ENCODE data around the gene TJP3.

TJP3 gene

DNA sequence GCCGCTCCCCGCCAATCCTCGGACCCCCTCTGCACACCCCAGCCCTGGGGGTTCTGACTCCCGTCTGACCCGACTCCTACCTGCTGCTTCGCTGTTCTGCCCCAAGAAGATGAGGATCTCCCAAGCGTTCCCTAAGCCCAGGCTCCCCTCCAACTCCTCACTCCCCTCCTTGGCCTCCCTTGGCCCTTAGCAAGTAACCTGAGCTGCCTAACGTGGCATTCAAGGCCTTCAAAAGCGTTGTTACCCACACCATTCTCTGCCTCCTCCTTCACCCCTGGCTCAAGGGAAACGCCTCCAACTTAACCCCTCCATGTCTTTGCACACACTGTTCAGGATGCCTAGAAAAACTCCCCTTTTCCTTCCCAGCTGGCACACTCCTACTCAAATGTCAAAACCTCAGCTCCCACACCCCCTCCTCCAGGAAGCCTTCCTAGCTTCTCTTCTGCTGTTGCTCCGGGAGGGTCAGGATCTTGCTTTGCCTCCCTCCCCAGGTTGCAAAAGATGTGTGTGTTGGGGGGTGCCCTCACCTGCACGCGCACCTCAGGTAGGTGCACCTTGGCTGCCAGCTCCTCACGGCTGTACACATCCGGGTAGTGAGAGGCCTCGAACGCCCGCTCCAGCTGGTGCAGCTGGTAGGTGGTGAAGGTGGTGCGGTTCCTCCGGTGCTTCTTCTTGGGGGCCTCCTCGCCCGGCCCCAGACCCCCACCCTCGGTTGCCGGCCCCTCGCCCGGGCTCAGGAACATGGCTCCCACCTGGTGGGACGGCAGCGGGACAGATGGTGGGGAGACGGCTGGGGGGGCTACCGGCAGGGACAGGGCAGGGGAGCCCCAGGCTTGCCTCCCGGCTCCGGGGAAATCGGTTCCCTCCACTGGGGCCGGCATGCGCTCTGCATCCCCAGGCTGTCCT, 63.1 kb downstream of the TJP3 start:
- DNase-seq, result no peak

DNA sequence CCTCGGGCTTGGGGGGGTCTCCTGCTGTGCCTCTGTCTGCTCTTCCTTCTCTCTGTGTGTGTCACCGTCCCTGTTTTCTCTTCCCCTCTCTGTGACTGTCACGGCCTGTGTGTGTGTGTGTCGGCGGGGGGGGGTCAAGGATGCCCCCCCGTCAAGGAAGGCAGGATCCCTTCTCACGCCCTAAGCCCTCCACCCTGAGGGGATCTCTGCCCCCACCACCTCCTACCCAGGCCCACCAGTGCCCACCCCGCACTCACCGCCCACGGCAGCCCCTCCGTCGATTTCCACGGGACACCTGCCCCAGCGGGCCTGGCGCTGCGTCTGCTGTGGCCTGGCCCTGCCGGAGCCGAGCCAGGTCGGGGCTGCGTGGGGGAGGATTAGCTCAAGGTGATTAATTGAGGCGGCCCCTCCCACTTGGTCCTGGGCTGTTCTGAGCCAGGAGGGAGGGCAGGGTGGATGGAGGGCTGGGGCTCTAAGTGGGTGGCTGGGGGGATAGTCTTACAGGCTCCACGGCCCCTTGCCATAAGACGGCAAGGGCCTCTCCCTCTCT, 63.8 kb downstream of the TJP3 start, which contains the start of gene RAX2:
Gene RAX2, minus strand, starts transcription at position 323 of the 550 bp plus-strand sequence. CDS start 486 bp downstream, outside the sequence.
- no peak for DNase-seq

DNA sequence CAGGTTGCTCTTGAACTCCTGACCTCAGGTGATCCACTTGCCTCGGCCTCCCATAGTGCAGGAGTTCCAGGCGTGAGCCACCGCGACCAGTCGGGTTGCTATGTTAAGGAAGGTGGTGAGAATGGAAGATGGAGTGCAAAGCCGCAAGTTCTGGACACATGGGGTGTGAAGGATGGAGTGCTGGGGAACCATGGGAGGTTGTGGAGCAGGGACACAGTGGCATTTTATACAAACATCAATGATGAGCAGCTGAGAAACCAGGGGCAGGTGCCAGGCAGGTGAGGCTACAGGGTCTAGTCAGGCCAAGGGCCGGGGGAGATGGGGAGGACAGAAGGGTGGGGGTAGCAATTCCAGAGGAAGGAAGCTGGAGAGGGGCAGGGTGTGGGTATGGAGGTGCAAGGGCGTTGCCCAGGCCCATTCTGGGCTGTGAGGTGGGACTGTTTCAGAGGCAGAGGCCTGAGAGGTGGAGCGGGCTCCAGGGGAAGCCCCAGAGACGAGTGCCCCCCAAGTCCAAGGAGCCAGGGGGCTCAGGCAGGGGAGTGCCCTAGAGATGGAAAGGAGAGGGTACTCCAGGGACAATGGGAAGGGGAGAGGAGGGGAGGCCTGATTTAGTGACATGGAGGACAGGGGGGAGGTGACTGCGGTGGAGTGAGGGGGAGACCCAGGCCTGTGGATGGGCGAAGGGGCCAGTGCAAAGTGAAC, 65.8 kb downstream of the TJP3 start:
- no peak for DNase-seq

GRCh38 chr19:3774621-3775373, 66.6 kb downstream of the TJP3 start:
- no peak for DNase-seq

DNA sequence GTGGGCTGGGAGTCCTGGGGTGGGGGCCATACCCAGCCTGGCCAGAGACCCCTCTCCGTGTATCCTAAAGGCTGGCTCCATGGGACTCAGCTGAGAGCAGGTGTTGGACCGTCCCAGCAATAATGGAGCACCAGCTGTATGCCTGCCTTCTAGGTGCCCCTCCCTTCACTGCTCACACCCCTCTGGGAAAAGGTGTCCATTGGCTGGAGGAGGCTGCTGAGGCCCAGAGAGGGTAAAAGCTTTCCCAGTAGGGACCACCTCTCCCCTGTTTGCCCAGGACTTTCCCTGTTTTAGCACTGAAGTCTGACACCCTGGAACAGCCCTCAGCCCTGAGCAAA, 67.2 kb downstream of the TJP3 start:
- no peak for DNase-seq

DNA sequence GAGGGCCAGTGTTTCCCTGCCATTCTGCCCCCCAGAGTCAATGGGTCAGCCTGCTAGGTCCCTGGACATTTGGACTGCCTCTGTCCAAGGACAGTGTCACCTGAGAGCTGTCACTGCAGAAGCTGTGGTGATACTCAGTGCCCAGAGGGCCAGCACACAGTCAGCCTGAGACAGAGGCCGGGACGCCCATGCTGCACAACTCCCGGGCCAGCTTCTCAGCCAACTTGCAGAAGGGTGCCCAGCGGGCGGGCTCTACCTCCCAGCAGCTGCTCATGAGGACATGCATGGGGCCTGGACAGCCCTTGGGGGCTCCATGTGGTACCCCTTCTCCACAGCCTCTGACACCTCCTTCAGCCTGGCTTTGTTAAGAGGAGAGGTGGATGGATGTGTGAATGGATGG, 67.6 kb downstream of the TJP3 start:
- no peak for DNase-seq

DNA sequence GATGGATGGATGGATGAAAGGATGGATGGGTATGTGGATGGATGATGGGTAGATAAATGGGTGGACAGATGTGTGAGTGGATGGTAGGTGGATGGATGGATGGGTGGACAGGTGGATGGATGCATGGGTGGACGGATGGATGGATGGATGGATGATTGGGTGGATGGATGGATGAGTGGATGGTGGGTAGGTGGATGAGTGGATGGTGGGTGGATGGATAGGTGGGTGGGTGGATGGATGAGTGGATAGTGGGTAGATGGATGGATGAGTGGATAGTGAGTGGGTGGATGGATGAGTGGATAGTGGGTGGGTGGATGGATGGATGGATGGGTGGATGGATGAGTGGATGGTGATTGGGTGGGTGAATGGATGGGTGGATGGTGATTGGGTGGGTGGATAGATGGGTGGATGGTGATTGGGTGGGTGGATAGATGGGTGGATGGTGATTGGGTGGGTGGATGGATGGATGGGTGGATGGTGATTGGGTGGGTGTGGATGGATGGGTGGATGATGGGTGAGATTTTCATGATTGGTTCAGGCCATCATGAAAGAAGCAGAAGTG, 68.4 kb downstream of the TJP3 start:
- no peak for DNase-seq

GRCh38 chr19:3778104-3778867, 70.1 kb downstream of the TJP3 start:
- DNase-seq, result no peak

DNA sequence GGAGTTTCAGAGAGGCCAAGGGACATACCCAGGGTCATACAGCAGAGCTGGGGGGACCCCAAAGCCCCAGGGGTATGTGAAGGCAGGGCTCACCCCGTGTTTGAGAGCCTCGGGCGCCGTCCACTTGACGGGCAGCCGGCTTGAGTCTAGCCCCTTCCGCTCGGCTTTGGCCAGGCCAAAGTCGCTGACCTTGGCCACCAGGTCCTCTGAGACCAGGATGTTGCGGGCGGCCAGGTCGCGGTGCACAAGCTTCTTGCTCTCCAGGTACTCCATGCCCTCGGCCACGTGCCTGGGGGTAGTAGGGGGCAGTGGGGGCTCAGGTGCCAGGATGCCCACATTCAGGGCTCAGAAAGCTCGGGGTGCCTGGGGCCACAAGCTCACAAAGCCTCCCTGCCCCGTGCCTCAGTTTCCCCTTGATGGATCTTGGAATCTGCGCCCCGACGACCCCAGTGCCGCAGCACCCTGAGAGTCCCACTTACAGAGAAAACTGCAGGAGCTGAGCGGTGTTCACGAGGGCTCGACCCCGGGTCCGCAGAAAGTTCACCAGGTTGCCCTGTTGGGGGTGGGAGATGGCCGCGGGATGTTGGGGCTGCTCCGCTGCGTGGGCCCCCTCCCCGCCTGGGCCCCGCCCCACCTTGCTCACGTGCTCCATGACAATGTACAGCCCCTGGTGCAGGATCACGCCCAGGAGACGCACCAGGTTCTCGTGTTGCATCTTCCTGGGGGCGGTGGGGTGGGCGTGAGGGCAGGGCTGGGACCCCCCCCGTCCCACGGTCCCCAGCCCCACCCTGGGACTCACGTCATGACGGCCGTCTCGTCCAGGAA, 70.9 kb downstream of the TJP3 start:
- no peak for DNase-seq

- DNase-seq, result no peak
These were observed 72.7 kb downstream of the TJP3 start for GRCh38 chr19:3780786-3781304.

GRCh38 chr19:3781603-3782002, 73.4 kb downstream of the TJP3 start:
- DNase-seq, result no peak

GRCh38 chr19:3782330-3782729, 74.1 kb downstream of the TJP3 start:
- DNase-seq, result no peak

- no peak for DNase-seq
These were observed 74.7 kb downstream of the TJP3 start for GRCh38 chr19:3782903-3783302.

DNA sequence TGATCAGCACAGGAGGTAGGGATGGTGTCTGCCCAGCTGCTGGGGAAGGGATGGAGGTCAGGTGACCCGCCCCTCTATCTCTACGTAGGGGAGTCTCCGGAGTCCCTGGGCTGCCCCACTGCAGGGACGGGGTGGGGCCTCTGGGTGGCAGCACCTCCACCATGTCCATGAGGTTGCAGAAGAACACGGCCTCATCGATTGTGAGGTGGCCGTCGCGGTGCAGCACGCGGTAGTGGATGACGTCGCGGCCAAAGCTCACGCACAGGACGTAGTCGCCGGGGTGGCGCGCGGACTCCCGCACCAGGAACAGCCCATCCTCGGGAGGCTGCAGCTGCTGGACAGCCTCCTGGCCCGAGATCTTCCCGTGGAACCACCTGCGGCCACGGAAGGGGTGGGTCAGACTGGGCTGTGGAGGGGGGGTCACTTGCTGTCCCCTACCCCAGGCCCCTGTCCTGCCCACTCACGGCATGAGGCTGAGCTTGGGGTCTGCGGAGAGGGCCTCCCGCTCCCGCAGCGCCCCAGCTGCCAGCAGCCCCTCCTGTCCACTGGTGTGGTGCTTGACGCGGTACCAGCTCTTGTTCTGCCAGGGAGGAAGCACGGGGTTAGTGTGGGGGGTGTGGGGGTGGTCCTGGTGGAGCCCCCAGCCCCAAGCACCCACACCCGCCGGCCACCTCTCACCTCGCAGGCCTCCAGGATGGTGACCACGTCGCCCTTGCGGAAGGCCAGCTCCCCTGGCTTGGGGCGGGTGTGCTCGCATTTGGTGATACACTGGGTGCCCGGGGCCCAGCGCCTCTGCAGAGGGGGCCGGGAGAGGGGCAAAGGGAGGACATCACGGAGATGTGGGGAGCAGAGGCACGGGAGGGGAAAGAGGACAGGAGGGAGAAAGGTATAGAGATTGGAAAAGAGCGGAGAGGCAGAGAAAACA, 75.7 kb downstream of the TJP3 start:
- DNase-seq, result peak; percentile 58

DNA sequence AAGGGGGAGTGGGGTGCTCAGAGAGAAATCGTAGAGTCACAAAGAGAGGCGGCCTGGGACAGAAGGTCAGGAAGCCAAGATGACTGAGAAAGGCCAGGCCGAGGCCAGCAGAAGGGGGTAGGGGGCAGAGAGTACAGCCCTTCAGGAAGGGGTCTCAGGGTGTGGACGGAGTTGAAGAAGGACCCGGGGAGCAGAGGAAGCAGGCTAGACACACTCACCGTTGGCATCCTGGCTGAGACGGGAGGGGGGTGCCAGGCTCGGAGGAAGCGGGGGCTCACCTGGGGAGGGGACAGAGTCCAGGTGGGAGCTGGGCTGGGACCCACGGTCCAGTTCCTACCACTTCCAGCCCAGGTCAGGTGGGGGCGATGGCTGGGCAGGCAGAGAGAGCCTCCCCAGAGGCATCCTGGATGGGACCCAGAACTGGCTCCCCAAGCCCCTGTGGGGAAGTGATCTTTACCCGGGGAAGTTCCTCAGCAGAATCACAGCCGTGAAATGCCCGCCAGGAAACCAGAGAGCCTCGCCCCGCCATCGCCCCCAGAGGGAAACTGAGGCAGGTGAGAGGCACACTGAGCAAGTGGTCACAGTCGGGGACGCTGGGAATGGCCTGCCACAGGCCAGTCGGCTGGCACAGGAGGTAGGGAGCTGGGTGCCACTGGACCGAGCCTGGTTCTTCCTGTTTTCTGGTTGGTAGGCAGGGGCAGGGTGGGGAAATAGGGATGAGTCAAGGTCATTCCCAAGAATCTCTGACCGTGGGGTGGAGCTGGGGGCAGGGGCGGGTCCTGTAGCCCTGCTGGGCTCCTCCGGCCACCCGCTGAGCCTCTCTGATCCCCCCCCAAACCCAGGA, 76.6 kb downstream of the TJP3 start:
- no peak for DNase-seq

- peak; percentile 44 for DNase-seq
These were observed 77.3 kb downstream of the TJP3 start for GRCh38 chr19:3785451-3785937.

DNA sequence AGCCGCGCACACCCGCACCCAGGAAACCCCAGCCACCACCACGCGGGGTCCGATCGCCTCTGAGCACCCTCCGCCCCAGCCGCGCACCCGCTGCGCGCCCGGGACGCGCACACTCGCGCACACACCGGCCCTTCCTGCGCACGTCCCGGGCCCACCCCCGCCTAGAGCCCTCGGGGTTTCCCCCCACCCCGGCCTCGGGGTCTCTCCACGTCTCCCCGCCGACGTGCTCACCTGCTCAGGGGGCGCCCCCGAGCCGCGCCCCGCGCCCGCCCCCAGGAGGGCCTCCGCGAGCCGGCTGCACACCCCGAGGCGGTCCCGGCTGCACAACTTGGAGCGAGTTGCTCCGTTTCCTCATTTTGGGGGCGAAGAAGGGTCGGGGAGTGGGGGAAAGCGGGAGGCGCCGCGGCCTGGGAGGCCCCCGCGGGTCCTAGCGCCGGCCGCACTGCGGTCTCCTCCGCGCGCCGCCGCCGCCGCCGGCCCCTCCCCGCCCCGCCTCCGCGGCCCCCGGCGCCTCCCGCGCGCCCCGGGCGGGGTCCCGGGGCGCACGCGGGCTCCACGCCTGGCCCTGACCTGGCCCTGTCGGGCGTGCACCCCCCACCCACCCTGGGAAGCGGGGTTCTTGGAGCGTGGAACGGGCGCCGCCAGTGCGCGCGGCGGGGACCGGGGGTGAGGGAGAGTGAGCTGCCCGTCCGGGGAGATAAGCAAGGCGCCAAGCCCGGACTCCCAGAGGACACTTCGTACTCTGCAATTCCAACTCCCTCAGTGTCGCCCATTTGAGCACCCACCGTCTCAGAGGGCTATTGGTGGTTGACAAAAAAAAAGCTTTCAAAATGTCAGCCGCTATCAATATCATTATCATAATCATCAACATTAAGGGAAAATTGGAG, 78.0 kb downstream of the TJP3 start, which contains the start of gene MATK:
Gene MATK, minus strand, starts transcription at position 444 of the 887 bp plus-strand sequence. CDS start 1,246 bp downstream, outside the sequence.
- peak; percentile 43 for DNase-seq
